ENCODE data around the gene CEACAM1.

The CEACAM1 gene

DNA sequence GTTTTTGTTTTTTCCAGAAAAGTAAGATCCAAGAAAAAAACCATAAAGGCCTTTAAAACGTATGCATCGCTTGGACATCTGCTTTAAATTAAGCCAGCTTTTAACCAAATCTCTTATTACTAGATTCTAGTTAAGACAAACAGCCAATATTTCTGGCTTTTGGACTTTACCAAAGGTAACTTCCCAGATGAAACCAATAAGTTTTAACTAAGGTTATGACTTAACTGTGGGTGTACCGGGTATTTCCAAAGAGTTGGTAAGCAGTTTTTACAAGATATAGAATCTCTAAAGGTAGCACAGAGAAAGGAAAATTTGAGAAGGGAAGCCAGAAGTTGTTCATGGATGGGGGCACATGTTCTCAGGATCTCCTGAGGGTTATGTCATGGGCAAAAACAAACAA, 34.0 kb downstream of the CEACAM1 start:
- Histone ChIP-seq H4K20me1 (ENCODE audit: insufficient read depth, low read length, poor library complexity, severe bottlenecking) (no peaks in the 10 kb centered on the region), H2AFZ (ENCODE audit: low read length) (no peak overlapping the region)

GRCh38 chr19:42488783-42489521, 39.3 kb downstream of the CEACAM1 start:
- Histone ChIP-seq H3F3A (ENCODE audit: low read depth) (no peaks in the 10 kb centered on the region), H4K20me1 (ENCODE audit: insufficient read depth, low read length, poor library complexity, severe bottlenecking) (no peaks in the 10 kb centered on the region), H3K9me2 (replicated peaks; ENCODE audit: low read depth, low read length) (no peaks in the 10 kb centered on the region), H3K9ac (ENCODE audit: low read depth, low read length, poor library complexity, severe bottlenecking) (no peak overlapping the region), H3K79me2 (ENCODE audit: insufficient read depth, low read length) (no peaks in the 10 kb centered on the region), H3K4me3 (ENCODE audit: low read length, poor library complexity, severe bottlenecking) (no peak overlapping the region), H3K4me1 (ENCODE audit: insufficient read depth, low read length, poor library complexity, severe bottlenecking) (no peaks in the 10 kb centered on the region), H3K9me3 (ENCODE audit: insufficient read depth, low read depth, low read length) (no peaks in the 10 kb centered on the region), H3K27me3 (ENCODE audit: insufficient read depth, low read length, poor library complexity, severe bottlenecking) (no peaks in the 10 kb centered on the region), H3K36me3 (ENCODE audit: insufficient read depth, low read length) (no peaks in the 10 kb centered on the region), H2AFZ (ENCODE audit: low read length) (no peak overlapping the region), H3K4me2 (ENCODE audit: low read depth, low read length, poor library complexity, severe bottlenecking) (no peak overlapping the region)
- TF ChIP-seq EZH2phosphoT487 (IDR thresholded peaks at IDR 0.05; ENCODE audit: borderline replicate concordance) = no peak
- TF ChIP-seq, protein P1, sequence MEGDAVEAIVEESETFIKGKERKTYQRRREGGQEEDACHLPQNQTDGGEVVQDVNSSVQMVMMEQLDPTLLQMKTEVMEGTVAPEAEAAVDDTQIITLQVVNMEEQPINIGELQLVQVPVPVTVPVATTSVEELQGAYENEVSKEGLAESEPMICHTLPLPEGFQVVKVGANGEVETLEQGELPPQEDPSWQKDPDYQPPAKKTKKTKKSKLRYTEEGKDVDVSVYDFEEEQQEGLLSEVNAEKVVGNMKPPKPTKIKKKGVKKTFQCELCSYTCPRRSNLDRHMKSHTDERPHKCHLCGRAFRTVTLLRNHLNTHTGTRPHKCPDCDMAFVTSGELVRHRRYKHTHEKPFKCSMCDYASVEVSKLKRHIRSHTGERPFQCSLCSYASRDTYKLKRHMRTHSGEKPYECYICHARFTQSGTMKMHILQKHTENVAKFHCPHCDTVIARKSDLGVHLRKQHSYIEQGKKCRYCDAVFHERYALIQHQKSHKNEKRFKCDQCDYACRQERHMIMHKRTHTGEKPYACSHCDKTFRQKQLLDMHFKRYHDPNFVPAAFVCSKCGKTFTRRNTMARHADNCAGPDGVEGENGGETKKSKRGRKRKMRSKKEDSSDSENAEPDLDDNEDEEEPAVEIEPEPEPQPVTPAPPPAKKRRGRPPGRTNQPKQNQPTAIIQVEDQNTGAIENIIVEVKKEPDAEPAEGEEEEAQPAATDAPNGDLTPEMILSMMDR (conservative IDR thresholded peaks at IDR 0.05; ENCODE audit: low read length) = no peak

More for the DNA sequence above, 34.0 kb downstream of the CEACAM1 start:
- Histone ChIP-seq H3K27me3 (ENCODE audit: insufficient read depth, low read length, poor library complexity, severe bottlenecking) (no peaks in the 10 kb centered on the region), H3K9me2 (replicated peaks; ENCODE audit: low read depth, low read length) (no peaks in the 10 kb centered on the region), H3K4me2 (ENCODE audit: low read depth, low read length, poor library complexity, severe bottlenecking) (no peak overlapping the region), H3F3A (ENCODE audit: low read depth) (no peaks in the 10 kb centered on the region), H3K36me3 (ENCODE audit: insufficient read depth, low read length) (no peaks in the 10 kb centered on the region), H3K4me1 (ENCODE audit: insufficient read depth, low read length, poor library complexity, severe bottlenecking) (no peaks in the 10 kb centered on the region), H3K79me2 (ENCODE audit: insufficient read depth, low read length) (no peaks in the 10 kb centered on the region), H3K9ac (ENCODE audit: low read depth, low read length, poor library complexity, severe bottlenecking) (no peak overlapping the region), H3K4me3 (ENCODE audit: low read length, poor library complexity, severe bottlenecking) (no peak overlapping the region), H3K9me3 (ENCODE audit: insufficient read depth, low read depth, low read length) (no peaks in the 10 kb centered on the region)
- TF ChIP-seq, protein P1 (conservative IDR thresholded peaks at IDR 0.05; ENCODE audit: low read length) = no peak
- no peak for TF ChIP-seq EZH2phosphoT487 (IDR thresholded peaks at IDR 0.05; ENCODE audit: borderline replicate concordance)

- Histone ChIP-seq H2AFZ (ENCODE audit: low read length) (no peak overlapping the region), H3K4me2 (ENCODE audit: low read depth, low read length, poor library complexity, severe bottlenecking) (no peak overlapping the region), H3K9ac (ENCODE audit: low read depth, low read length, poor library complexity, severe bottlenecking) (no peak overlapping the region), H3K36me3 (ENCODE audit: insufficient read depth, low read length) (no peaks in the 10 kb centered on the region), H3K9me2 (replicated peaks; ENCODE audit: low read depth, low read length) (no peaks in the 10 kb centered on the region), H3K4me3 (ENCODE audit: low read length, poor library complexity, severe bottlenecking) (no peak overlapping the region), H3K27me3 (ENCODE audit: insufficient read depth, low read length, poor library complexity, severe bottlenecking) (no peaks in the 10 kb centered on the region), H3K4me1 (ENCODE audit: insufficient read depth, low read length, poor library complexity, severe bottlenecking) (no peaks in the 10 kb centered on the region), H3K79me2 (ENCODE audit: insufficient read depth, low read length) (no peaks in the 10 kb centered on the region), H3K9me3 (ENCODE audit: insufficient read depth, low read depth, low read length) (no peaks in the 10 kb centered on the region), H4K20me1 (ENCODE audit: insufficient read depth, low read length, poor library complexity, severe bottlenecking) (no peaks in the 10 kb centered on the region), H3F3A (ENCODE audit: low read depth) (no peaks in the 10 kb centered on the region)
- TF ChIP-seq, protein P1 (conservative IDR thresholded peaks at IDR 0.05; ENCODE audit: low read length) = no peak
- no peak for TF ChIP-seq EZH2phosphoT487 (IDR thresholded peaks at IDR 0.05; ENCODE audit: borderline replicate concordance)
These were observed 40.5 kb downstream of the CEACAM1 start for GRCh38 chr19:42487798-42488178.
